Stimulated activated naive B cell treated with anti-CD40 and anti-IgM and Interleukin-4, amounts not matched to agents 10 μg/mL and 1 μg/mL and 100 μg/mL, for 72 hours (primary cell): ENCODE data around the gene C9.
"Not testable (repeated sequence)": the region's sequence is repeated elsewhere in the genome, so short reads cannot be mapped to it uniquely, and the experiment has no call there.

Source experiments
- ATAC-seq, 2 donors: fragments of 150-1000 bp; cut with Tn5 transposase; replicated peaks; 2 replicates each; pipeline ENCODE4 v1.10.0; 2021; ENCODE audit warnings: moderate library complexity in 1 of 2
- DNase-seq: peaks from one replicate; pipeline ENCODE4 v3.0.0; 2021
- H3K27ac Mint-ChIP-seq: one replicate; pipeline ENCODE4 v1.8.0; 2022; ENCODE audit warnings: mild to moderate bottlenecking, mixed read lengths
- H3K27me3 Mint-ChIP-seq, 2 donors: one replicate each; pipeline ENCODE4 v1.8.0; 2022; ENCODE audit warnings: mixed read lengths in 2 of 2
- H3K36me3 Mint-ChIP-seq, 2 donors: one replicate each; pipeline ENCODE4 v1.8.0; 2022; ENCODE audit warnings: mixed read lengths in 2 of 2, mild to moderate bottlenecking in 1 of 2
- H3K4me1 Mint-ChIP-seq, 2 donors: one replicate each; pipeline ENCODE4 v1.8.0; 2022; ENCODE audit warnings: mixed read lengths in 2 of 2, mild to moderate bottlenecking in 1 of 2
- H3K4me3 Mint-ChIP-seq, 2 donors: one replicate each; pipeline ENCODE4 v1.8.0; 2022; ENCODE audit warnings: mild to moderate bottlenecking in 2 of 2, mixed read lengths in 2 of 2, moderate library complexity in 1 of 2
- H3K9me3 Mint-ChIP-seq, 2 donors: one replicate each; pipeline ENCODE4 v1.8.0; 2022; ENCODE audit warnings: mixed read lengths in 2 of 2, mild to moderate bottlenecking in 1 of 2

Gene C9

GRCh38 chr5:39364367-39364766, at the start of gene C9:
TSS of gene C9 (minus strand) at chr5:39364495. CDS start at chr5:39364464, 31 bp downstream.
- Mint-ChIP-seq H3K27me3 (peaks cover 0 to 4% of the 10 kb centered on the region in 2 donors), H3K27ac (no peak within 1 kb of the TSS), H3K36me3 (no peaks in the 10 kb centered on the region), H3K4me3 (no peak within 1 kb of the TSS), H3K4me1 (no peaks in the 10 kb centered on the region), H3K9me3 (no peaks in the 10 kb centered on the region)
- ATAC-seq (no peak), DNase-seq (no peak)

DNA sequence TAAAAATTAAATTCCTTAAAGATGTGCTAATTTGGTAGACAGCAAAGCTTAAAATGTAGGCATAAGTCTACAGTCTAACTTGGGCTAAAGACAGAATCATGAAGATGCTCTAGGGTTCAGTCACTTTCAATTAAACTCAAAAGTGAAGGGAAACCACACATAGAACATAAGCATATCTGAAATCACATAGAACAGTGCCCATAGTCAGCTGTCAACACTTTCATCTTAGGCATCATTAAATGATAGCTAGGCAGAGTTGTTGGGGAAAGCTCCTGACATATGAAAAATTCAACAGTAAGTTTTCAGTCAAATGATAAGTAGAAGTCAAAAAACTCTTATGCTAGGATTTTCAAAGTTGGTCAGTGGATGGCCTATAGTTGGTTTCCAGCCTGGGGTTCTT, 49.5 kb upstream of the C9 start:
- Mint-ChIP-seq H3K27me3 (peaks cover 0 to 5% of the 10 kb centered on the region in 2 donors), H3K4me1 (no peaks in the 10 kb centered on the region), H3K36me3 (no peaks in the 10 kb centered on the region), H3K27ac (no peak overlapping the region), H3K4me3 (no peak overlapping the region), H3K9me3 (no peaks in the 10 kb centered on the region)
- DNase-seq (no peak), ATAC-seq (no peak)

- H3K36me3 Mint-ChIP-seq: no peaks in the 10 kb centered on the region
- DNase-seq (no peak), ATAC-seq (no peak)
- H3K27ac Mint-ChIP-seq: no peak overlapping the region
- peaks cover 0 to 5% of the 10 kb centered on the region in 2 donors for H3K27me3 Mint-ChIP-seq
- H3K4me1 Mint-ChIP-seq: no peaks in the 10 kb centered on the region
- H3K4me3 Mint-ChIP-seq: no peak overlapping the region
- no peaks in the 10 kb centered on the region for H3K9me3 Mint-ChIP-seq
These were observed 48.6 kb upstream of the C9 start for GRCh38 chr5:39412721-39413394.

GRCh38 chr5:39411985-39412384, 47.7 kb upstream of the C9 start:
- no peaks in the 10 kb centered on the region for H3K9me3 Mint-ChIP-seq
- no peak overlapping the region for H3K4me3 Mint-ChIP-seq
- no peak overlapping the region for H3K27ac Mint-ChIP-seq
- no peak for ATAC-seq
- no peaks in the 10 kb centered on the region for H3K36me3 Mint-ChIP-seq
- no peaks in the 10 kb centered on the region for H3K4me1 Mint-ChIP-seq
- no peak for DNase-seq
- H3K27me3 Mint-ChIP-seq: peaks cover 0 to 5% of the 10 kb centered on the region in 2 donors

DNA sequence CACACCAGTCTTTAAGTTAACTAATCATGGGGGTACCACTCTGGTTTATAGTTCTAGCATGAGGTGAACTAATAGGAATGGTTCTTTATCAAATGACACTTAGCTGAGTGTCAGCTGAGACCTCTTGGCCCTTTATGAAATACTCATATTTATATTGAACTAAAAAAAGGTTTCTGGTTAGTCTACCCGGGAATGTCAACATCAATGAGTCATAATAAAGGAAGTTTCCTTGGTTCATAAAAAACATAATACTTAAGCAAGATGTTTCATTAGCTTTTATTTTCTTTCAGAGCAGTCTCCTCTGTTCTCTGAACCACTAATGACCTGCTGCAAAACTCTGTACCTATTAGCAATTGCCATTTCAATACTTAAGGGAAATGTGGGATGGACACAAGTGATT, 46.8 kb upstream of the C9 start:
- H3K27me3 Mint-ChIP-seq: peaks cover 0 to 4% of the 10 kb centered on the region in 2 donors
- H3K27ac Mint-ChIP-seq: no peak overlapping the region

GRCh38 chr5:39409033-39409432, 44.7 kb upstream of the C9 start:
- H3K27ac Mint-ChIP-seq: no peak overlapping the region
- H3K4me3 Mint-ChIP-seq: no peak overlapping the region
- H3K36me3 Mint-ChIP-seq: no peaks in the 10 kb centered on the region
- H3K9me3 Mint-ChIP-seq: no peaks in the 10 kb centered on the region
- DNase-seq (no peak), ATAC-seq (no peak)
- no peaks in the 10 kb centered on the region for H3K4me1 Mint-ChIP-seq
- peaks cover 0 to 4% of the 10 kb centered on the region in 2 donors for H3K27me3 Mint-ChIP-seq

More for the DNA sequence above, 46.8 kb upstream of the C9 start:
- H3K4me1 Mint-ChIP-seq: no peaks in the 10 kb centered on the region
- H3K36me3 Mint-ChIP-seq: no peaks in the 10 kb centered on the region
- H3K4me3 Mint-ChIP-seq: no peak overlapping the region
- DNase-seq: no peak
- H3K9me3 Mint-ChIP-seq: no peaks in the 10 kb centered on the region
- ATAC-seq: no peak

DNA sequence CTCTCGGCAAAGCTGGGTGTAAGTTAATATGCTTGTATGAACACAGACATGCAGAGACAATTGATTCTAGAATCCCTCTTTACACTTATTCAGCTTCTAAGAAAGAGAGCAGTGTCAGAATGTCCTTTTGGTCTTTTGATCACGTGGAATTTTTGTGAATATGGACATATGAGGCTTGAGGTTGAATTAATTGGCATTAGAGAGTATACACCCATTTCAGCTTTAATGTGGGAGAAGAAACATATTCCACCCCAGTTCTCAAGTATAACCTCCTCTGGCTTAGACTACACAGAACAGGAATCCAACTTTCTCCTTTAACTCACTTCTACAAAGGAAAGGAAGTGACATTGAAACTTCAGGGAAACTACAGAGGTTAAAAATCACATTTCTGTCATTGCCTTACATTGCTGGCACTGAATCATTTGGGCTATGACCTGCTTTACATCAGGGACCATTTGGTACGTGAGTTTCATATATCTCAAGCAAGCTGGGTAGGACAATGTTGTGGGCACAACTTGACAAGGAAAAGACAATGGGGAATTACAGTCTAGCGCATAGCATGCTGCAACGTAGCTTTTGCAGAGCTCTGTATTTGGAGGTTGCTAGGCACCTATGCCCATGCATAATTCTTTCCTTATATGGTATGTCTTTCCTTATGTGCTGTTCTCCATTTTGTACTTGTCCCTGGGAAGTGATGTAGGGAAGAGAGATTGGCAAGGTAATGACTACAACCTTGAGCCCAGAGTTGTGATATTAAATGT, 41.0 kb upstream of the C9 start:
- no peak overlapping the region for H3K27ac Mint-ChIP-seq

GRCh38 chr5:39403761-39404160, 39.5 kb upstream of the C9 start:
- H3K4me3 Mint-ChIP-seq, ATAC-seq, H3K9me3 Mint-ChIP-seq, H3K27me3 Mint-ChIP-seq, H3K36me3 Mint-ChIP-seq, DNase-seq, H3K27ac Mint-ChIP-seq, H3K4me1 Mint-ChIP-seq: not testable (repeated sequence)

More for the DNA sequence above, 41.0 kb upstream of the C9 start:
- ATAC-seq (no peak), DNase-seq (no peak)
- Mint-ChIP-seq H3K4me1 (no peaks in the 10 kb centered on the region), H3K27me3 (peaks cover 0 to 4% of the 10 kb centered on the region in 2 donors), H3K4me3 (no peak overlapping the region), H3K36me3 (no peaks in the 10 kb centered on the region), H3K9me3 (no peaks in the 10 kb centered on the region)

- H3K4me1 Mint-ChIP-seq: peaks cover 4 to 12% of the 10 kb centered on the region in 2 donors
- H3K4me3 Mint-ChIP-seq: not testable (repeated sequence)
These were observed 37.8 kb upstream of the C9 start for GRCh38 chr5:39402140-39402539.

DNA sequence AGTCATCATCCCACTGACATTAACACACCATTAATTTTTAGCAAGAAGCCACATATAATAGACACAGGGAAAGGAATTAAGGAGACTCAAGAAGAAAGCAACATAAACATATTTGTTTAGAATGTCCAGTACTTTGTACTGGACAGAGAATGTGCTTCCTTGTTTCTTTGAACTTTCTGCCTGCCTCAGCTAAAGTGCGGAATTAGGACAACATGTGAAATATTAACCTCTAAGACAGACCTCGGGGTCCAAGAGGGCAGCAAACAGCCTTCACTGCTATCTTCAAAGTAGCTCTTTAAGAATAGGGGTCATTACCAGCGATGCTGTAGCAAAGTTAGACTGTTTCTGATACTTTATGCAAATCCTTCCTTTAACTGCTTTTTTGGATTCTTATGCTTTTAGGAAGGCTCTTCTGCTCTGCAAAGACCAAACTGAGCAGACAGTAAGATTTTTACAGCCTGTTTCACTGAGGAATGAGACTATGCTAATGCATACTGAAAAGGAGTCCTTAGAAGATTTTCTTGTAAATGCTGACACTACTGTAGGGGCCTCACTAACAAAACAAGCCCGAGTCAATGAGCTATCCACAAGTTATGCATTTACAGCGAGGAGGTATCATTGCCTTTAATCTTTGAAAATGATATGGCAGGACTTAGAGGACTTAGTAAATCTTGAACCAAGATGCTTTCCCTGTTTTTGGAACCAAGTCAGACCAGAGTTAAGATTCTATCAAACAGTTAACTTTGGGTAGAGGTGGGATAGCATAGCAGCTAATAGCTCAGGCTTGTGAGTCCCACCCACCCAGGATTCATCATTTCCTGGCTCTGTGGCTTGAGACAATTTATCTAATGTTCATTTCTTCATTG, 36.7 kb upstream of the C9 start:
- Mint-ChIP-seq H3K4me1 (peaks cover 4 to 12% of the 10 kb centered on the region in 2 donors), H3K27ac (no peak overlapping the region), H3K36me3 (no peaks in the 10 kb centered on the region), H3K9me3 (no peaks in the 10 kb centered on the region), H3K27me3 (peaks cover 0 to 2% of the 10 kb centered on the region in 2 donors), H3K4me3 (no peak overlapping the region)
- ATAC-seq (no peak), DNase-seq (no peak)

More at GRCh38 chr5:39402140-39402539, 37.8 kb upstream of the C9 start:
- H3K27ac Mint-ChIP-seq, H3K27me3 Mint-ChIP-seq, H3K9me3 Mint-ChIP-seq, H3K36me3 Mint-ChIP-seq, DNase-seq, ATAC-seq: not testable (repeated sequence)

DNA sequence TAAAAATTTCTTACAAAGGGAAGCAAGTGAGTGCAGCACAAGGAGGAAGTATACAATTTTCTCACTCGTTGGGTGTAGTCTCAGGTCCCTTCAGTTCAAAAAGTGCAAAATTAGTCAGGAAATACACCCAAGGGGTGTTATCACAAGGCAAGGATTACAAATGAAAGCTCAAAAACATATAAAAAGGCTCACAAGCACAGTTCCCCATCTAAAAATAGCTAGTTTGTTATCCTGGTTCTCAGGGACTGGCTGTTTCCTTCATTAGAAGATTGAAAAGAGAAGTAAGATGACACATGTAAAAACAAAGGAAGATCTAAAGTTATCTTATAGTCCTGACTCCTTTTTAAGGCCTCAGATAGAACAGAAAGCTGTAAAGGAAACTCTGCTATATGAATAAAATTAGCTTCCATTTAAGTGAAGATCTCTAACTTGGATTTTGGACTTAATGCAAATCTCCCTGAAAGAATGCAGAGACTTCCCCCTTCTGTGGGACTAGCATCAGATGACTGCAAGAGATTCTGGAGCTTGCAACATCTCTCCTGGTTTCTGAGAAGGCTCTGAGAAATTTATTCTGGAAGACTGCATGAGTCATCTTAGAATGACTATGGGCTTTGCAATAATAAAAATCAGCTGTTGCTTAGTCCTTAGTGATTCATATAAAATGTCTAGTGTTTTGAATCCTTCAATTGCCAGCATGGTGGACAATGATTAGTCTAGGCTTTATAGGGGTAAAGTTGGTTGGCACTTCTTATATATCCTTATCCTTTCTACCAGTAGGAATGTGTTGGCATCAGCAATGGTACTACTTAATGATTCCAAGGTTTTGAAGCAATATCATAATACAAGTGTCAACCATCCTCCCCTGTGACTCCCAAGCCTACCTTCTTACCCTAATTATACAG, 35.1 kb upstream of the C9 start:
- Mint-ChIP-seq H3K9me3 (no peaks in the 10 kb centered on the region), H3K27ac (no peak overlapping the region), H3K4me3 (no peak overlapping the region), H3K36me3 (no peaks in the 10 kb centered on the region), H3K27me3 (no peaks in the 10 kb centered on the region), H3K4me1 (peaks cover 4 to 12% of the 10 kb centered on the region in 2 donors)
- DNase-seq (no peak), ATAC-seq (peak; percentile 23 to 51)

GRCh38 chr5:39396843-39397242, 32.5 kb upstream of the C9 start:
- ATAC-seq: no peak
- no peaks in the 10 kb centered on the region for H3K27me3 Mint-ChIP-seq
- DNase-seq: no peak
- no peak overlapping the region for H3K4me3 Mint-ChIP-seq
- H3K36me3 Mint-ChIP-seq: no peaks in the 10 kb centered on the region
- no peaks in the 10 kb centered on the region for H3K9me3 Mint-ChIP-seq
- peaks cover 4 to 12% of the 10 kb centered on the region in 2 donors for H3K4me1 Mint-ChIP-seq
- H3K27ac Mint-ChIP-seq: no peak overlapping the region

DNA sequence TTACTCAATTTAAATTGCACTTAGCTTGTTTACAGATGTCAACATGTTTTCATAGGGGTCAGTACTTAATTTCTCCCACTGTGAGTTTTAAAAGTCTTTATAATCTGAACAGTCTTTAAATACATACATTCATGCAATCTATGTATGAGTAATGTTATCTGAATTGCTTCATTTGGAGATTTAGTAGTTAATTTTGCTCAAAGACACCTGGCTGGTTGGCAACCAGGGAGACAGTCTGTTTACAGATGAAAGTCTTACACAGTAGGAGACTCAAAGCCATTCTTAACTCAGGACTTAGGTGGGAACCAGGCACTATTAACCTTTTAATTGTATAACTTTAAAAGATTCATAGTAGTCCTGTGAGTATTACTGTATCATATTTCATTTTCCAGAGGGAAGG, 31.2 kb upstream of the C9 start:
- H3K4me3 Mint-ChIP-seq: no peak overlapping the region
- no peaks in the 10 kb centered on the region for H3K27me3 Mint-ChIP-seq
- H3K4me1 Mint-ChIP-seq: peaks cover 4 to 12% of the 10 kb centered on the region in 2 donors
- no peaks in the 10 kb centered on the region for H3K36me3 Mint-ChIP-seq
- H3K9me3 Mint-ChIP-seq: no peaks in the 10 kb centered on the region
- no peak for DNase-seq
- no peak overlapping the region for H3K27ac Mint-ChIP-seq
- ATAC-seq: no peak
